NCI-H526 treated with DMSO at 0.1 percent for 48 hours (cell line): ENCODE measurements around the gene OR1I1.
"Not testable (repeated sequence)": the region's sequence is repeated elsewhere in the genome, so short reads cannot be mapped to it uniquely, and the experiment has no call there.

Source experiments
- DNase-seq: peaks from one replicate; lab custom pipeline; 2025; lab: John Stamatoyannopoulos, UW

Gene OR1I1, protein sequence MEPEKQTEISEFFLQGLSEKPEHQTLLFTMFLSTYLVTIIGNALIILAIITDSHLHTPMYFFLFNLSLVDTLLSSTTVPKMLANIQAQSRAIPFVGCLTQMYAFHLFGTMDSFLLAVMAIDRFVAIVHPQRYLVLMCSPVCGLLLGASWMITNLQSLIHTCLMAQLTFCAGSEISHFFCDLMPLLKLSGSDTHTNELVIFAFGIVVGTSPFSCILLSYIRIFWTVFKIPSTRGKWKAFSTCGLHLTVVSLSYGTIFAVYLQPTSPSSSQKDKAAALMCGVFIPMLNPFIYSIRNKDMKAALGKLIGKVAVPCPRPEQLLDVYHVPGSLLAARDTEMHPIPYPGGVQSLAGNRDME

GRCh38 chr19:15081911-15082310 lies at the start of gene OR1I1:
Gene OR1I1 (plus strand): TSS chr19:15082211. CDS start chr19:15087066, 4,855 bp downstream.
- no peak for DNase-seq

DNA sequence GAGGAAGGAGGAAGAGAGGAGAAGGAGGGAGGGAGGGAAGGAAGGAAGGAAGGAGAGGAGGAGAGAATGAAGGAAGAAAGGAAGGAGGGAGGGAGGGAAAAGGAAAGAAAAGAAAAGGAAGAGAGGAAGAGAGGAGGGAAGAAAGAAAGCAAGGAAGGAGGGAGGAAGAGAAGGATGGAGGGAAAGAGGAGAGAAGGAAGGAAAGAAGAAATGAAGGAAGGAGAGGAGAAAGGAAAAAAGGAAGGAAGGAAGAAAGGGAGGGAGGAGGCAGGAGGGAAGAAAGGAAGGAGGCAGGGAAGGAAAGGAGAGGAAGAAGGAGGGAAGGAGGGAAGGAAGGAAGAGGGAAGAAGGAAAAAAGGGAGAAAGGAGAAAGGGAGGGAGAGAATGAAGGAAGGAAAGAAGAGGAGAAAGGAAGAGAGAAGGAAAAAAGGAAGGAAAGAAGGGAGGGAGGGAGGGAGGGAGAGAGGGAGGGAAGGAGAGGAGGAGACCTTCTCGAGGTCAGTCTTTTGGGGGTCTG lies 46.2 kb upstream of the OR1I1 start:
- DNase-seq, result no peak

GRCh38 chr19:15037586-15037985 lies 44.4 kb upstream of the OR1I1 start:
- DNase-seq, result no peak

- DNase-seq, result no peak
These were observed 43.7 kb upstream of the OR1I1 start for GRCh38 chr19:15038294-15038693.

DNA sequence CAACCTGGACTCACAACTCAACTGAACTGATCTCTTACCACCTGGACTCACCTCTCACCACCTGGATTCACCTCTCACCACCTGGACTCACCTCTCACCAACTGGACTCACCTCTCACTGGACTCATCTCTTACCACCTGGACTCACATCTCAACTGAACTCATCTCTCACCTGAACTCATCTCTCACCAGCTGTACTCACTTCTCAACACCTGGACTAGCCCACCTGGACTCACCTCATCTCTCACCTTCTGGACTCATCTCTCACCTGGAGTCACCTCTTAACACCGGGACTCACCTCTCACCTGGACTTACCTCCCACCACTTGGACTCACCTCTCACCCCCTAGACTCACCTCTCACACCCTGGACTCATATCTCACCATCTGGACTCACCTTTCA lies 40.0 kb upstream of the OR1I1 start:
- DNase-seq, result no peak

DNA sequence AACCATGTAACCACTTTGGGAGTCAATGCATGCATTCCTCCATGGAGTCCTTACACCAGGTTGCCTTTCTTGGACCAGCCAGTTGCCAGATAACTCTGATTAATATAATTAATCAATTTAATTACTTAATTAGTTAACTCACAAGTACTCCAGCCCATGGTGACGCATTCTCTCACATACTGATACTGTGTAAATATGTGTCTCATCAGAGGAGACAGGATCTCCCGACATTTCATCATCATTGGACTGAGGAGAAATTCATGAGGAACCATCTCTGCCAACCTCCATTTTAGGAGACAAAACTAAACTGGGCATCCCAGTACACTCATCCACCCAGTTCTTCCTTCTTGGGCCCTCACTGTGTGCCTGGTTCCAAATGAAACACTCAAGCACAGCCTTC lies 39.2 kb upstream of the OR1I1 start:
- no peak for DNase-seq

- no peak for DNase-seq
These were observed 36.5 kb upstream of the OR1I1 start for GRCh38 chr19:15045506-15045905.

DNA sequence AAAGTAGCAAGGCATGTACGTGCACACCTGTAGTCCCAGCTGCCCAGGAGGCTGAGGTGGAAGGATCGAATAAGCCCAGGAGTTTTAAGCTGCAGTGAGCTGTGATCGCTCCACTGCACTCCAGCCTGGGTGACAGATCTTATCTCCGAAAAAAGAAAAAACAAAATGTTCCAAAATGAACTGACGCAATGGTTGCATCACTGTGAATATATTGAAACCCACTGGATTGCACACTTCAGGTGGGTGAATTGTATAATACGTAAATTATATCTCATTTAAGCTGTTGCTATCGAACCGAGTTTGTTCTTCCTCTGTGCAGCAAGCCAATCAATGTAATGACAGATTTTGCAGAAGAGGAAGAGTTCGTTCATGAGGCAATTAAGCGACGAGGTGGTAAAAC lies 34.3 kb upstream of the OR1I1 start:
- no peak for DNase-seq

DNA sequence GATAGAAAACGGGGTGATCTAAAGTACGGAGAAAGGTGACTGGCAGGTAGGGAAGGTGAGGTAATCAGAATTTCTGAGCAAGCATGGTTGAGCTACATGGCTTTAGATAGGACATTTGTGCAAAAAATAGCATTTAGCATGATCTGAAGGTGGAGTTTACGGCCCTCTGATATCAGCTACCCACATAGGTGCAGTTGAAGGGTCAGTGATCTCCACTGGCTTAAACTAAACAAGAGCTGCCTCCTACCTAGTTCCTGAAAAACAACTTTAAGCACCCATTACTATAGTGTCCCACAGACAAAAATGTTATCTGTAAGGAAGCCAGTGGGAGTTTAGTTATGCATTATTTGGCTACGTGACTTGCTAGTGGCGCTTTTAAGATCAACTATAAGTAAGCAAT lies 33.9 kb upstream of the OR1I1 start:
- DNase-seq, result no peak

DNA sequence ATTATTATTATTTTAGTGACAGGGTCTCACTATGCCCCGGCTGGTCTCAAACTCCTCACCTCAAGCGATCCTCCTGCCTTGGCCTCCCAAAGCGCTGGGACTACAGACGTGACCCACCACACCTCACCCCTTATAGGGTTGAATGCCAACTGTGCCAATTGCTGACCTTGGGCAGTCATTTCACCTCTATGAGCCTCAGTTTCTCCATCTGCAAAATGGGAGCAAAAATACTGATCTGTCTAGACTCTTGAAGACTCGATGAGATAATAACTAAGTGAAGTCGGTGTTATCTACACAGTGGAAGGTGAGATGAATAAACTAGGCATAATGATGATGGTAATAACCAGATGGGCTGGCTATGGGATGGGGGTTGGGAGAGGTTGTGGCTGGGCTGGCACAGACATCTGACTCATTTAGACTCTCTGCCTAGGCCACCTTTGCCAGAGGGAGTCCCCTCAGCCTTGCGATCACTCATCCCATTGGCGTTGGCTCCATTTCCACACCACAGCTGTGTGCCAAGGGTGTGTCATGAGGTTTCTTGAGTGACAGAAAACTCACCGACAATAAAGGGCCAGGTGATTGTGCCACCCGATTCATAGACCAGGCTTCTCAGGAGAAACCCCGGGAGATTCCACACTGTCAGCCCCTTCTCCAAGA lies 33.0 kb upstream of the OR1I1 start, which contains the start of gene CASP14:
TSS of gene CASP14 (plus strand) at position 596 of the 657 bp plus-strand sequence. CDS start 2,772 bp downstream, outside the sequence.
- no peak for DNase-seq

GRCh38 chr19:15050639-15051038 lies 31.4 kb upstream of the OR1I1 start:
- no peak for DNase-seq

DNA sequence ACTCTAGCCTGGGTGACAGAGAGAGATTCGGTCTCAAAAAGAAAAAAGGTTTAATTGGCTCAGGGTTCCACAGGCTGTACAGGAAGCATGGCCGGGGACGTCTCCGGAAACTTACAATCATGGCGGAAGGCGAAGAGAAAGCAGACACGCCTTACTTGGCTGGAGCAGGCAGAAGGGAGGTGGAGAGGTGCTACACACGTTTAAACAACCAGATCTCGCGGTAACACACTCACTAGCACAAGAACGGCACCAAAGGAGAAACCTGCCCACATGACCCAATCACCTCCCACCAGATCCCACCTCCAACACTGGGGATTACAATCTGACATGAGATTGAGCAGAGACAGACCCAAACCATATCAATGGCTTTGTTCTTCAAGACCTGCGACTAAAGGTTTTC lies 20.0 kb upstream of the OR1I1 start:
- no peak for DNase-seq

DNA sequence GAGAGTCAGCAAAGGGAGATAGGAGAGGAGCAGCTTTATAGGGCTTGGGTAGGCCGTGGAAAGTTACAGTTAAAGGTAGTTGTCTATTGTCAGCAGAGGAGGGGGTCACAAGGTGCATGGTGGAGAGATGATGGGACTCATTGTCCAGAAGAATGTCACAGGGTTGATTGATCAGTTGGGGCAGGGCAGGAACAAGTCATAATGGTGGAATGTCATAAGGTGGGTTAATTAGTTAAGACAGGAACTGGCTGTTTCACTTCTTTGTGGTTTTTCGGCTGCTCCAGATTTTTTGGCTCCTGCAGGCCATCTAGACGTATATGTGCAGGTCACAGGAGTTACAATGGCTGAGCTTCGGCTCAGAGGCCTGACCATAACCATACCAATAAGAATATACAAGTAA lies 11.6 kb upstream of the OR1I1 start:
- DNase-seq, result not testable (repeated sequence)

DNA sequence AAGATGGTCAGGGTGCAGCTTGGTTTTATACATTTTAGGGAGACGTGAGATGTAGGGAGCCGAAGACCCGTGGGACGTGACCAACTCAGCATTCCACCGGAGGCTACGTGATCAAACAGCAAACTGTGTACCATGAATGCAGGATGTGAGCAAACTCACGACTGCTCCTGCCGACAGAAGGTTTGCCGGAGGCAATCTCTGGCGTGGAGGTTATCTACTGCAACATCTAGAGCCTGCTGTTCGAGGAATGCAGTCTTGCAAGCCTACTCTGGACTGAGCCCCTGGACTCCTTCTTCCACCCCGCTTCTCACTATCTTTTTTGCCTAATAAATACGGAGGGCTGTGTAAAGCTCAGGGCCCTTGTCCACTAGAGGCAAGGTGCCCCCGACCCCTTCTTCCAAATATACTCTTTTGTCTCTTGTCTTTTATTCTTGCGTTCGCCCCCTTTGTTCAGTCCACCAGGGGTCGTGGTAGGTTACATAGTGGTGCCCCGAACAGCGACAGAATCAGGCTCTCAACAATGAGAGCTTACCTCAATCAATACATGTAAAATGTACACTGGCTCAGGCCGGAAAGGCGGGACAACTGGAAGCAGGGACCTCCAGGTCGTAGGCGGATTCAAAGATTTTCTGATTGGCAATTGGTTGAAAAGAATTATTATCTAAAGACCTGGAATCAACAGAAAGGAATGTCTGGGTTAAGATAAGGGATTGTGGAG lies 8.9 kb upstream of the OR1I1 start:
- DNase-seq, result no peak

GRCh38 chr19:15074371-15074770 lies 7.6 kb upstream of the OR1I1 start:
- DNase-seq, result no peak

DNA sequence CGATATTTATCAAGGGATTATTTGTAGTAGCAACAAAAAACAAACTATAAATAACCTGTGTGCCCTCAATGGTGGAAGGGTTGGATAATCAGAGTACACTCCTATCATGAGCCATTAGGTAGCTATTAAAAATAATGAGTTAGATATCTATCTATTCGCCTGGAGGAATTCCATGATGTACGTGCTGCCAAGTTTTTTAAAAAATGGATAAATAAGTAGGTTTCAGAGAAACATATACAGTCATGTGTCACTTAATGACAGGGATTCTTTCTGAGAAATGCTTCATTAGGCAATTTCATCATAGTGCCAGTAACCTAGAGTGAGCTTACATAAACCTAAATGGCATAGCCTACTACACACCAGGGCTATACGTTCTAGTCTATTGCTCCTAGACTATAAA lies 6.2 kb upstream of the OR1I1 start:
- DNase-seq, result no peak

DNA sequence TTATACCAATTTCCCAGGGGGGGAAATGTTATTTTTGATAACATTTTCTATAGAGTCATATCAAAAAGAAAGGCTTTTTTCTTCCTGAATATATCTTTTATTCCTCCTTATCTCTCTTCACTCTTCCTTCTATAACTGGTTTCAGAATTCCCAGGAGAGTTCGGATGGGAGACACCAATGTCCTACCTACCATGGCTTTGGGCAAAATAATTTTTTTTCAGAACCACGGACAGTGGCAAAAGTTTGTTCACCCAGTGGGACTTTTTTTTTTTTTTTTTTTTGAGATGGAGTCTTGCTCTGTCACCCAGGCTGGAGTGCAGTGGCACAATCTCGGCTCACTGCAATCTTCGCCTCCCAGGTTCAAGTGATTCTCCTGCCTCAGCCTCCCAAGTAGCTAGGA lies 2.0 kb upstream of the OR1I1 start:
- not testable (repeated sequence) for DNase-seq

DNA sequence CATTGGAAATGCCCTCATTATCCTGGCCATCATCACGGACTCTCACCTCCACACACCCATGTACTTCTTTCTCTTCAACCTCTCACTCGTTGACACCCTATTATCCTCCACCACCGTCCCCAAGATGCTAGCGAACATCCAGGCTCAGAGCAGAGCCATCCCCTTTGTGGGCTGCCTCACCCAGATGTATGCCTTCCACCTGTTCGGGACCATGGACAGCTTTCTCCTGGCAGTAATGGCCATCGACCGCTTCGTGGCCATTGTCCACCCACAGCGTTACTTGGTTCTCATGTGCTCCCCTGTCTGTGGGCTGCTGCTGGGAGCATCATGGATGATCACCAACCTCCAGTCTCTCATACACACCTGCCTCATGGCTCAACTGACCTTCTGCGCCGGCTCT lies 5.2 kb downstream of the OR1I1 start:
- DNase-seq, result no peak

GRCh38 chr19:15091918-15092753 lies 10.1 kb downstream of the OR1I1 start:
- no peak for DNase-seq

DNA sequence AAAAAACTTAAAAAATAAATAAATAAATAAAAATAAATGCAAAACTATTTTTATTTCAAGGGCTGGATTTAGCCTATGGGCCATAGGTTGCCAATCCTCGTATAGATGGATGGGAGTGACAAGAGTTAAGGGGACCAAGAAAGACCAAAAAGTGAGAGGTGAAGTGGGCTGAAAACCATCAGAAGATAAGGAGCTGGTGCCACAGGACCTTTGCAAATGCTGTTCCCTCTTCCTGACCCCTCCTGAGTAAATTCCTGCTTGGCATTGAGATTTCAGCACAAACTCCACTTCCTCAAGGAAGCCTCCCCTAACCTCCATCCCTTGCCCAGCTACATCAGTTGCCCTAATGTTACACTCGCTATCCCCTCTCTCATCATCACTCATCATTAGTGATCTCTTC lies 11.0 kb downstream of the OR1I1 start:
- DNase-seq, result no peak

DNA sequence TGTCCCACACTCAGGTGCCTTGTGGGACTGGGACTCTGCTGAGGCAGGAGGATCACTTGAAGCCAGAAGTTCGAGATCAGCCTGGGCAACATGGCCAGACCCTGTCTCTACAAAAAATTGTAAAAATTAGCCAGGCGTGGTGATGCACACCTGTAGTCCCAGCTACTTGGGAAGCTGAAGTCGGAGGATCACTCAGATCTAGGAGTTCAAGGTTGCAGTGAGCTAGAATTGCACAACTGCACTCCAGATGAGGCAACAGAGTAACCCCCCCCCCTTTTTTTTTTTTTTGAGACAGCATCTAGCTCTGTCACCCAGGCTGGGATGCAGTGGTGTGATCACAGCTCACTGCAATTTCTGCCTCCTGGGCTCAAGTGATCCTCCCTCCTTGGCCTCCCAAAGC lies 14.2 kb downstream of the OR1I1 start:
- no peak for DNase-seq

- not testable (repeated sequence) for DNase-seq
These were observed 16.0 kb downstream of the OR1I1 start for GRCh38 chr19:15097980-15098379.
